Neural progenitor cell (in vitro differentiated cells): ENCODE measurements around the gene SLC25A11. TPM values are rescaled to one million over a fixed set of nuclear protein-coding genes. Genes with fewer than 3 reads are reported as not detected.
A peak's percentile ranks its signal among the peaks of the same experiment; 100 is the strongest.

Experiments used
- DNase-seq: peaks from one replicate; pipeline ENCODE4 v3.0.0-alpha.2; 2016; ENCODE audit warnings: low spot score
- H2AFZ ChIP-seq: fragments of 200-600 bp; sonication (generic); replicated peaks from 2 replicates; pipeline ENCODE4 v1.6.1; 2016; ENCODE audit warnings: antibody characterized with exemption
- H3F3A ChIP-seq: fragments of 200-600 bp; sonication (generic); 2 replicates; pipeline ENCODE4 v1.6.1; 2016; ENCODE audit warnings: antibody characterized with exemption, low read depth
- H3K27ac ChIP-seq: fragments of 200-600 bp; sonication (generic); 2 replicates; pipeline ENCODE4 v1.5.1; 2016; ENCODE audit warnings: mild to moderate bottlenecking
- H3K27me3 ChIP-seq: fragments of 200-600 bp; sonication (generic); 2 replicates; pipeline ENCODE4 v1.6.1; 2016; ENCODE audit warnings: mild to moderate bottlenecking, moderate library complexity
- H3K36me3 ChIP-seq: fragments of 200-600 bp; sonication (generic); 2 replicates; pipeline ENCODE4 v1.5.1; 2016
- H3K4me1 ChIP-seq: fragments of 200-600 bp; sonication (generic); 2 replicates; pipeline ENCODE4 v1.6.1; 2016; ENCODE audit warnings: mixed run types
- H3K4me2 ChIP-seq: fragments of 200-600 bp; sonication (generic); 2 replicates; pipeline ENCODE4 v1.6.1; 2016
- H3K4me3 ChIP-seq: fragments of 200-600 bp; sonication (generic); 2 replicates; pipeline ENCODE4 v1.5.1; 2016
- H3K79me2 ChIP-seq: fragments of 200-600 bp; sonication (generic); 2 replicates; pipeline ENCODE4 v1.6.1; 2016; ENCODE audit warnings: low read depth
- H3K9ac ChIP-seq: fragments of 200-600 bp; sonication (generic); 2 replicates; pipeline ENCODE4 v1.6.1; 2016
- H3K9me3 ChIP-seq: fragments of 200-600 bp; sonication (generic); 2 replicates; pipeline ENCODE4 v1.5.1; 2016; ENCODE audit warnings: low read depth
- H4K20me1 ChIP-seq: fragments of 200-600 bp; sonication (generic); 2 replicates; pipeline ENCODE4 v1.6.1; 2016; ENCODE audit warnings: low read depth
- H3K27ac Mint-ChIP-seq: 3 replicates; pipeline ENCODE4 v1.8.0; 2021; ENCODE audit warnings: mixed read lengths
- H3K27me3 Mint-ChIP-seq: 2 replicates; pipeline ENCODE4 v1.8.0; 2022; ENCODE audit warnings: low read depth, mild to moderate bottlenecking, inconsistent platforms, moderate library complexity, mixed read lengths; ENCODE audit not compliant: insufficient read depth
- H3K36me3 Mint-ChIP-seq: 3 replicates; pipeline ENCODE4 v1.8.0; 2021; ENCODE audit warnings: mixed read lengths
- H3K4me1 Mint-ChIP-seq: 3 replicates; pipeline ENCODE4 v1.8.0; 2021; ENCODE audit warnings: mixed read lengths
- H3K4me3 Mint-ChIP-seq: 3 replicates; pipeline ENCODE4 v1.8.0; 2021; ENCODE audit warnings: mild to moderate bottlenecking, moderate library complexity, mixed read lengths
- H3K9me3 Mint-ChIP-seq: 3 replicates; pipeline ENCODE4 v1.8.0; 2020; ENCODE audit warnings: mixed read lengths
- EZH2 ChIP-seq: fragments of 200-600 bp; sonication (generic); IDR thresholded peaks from 2 replicates; pipeline ENCODE4 v1.6.1; 2017; ENCODE audit warnings: antibody characterized with exemption, mild to moderate bottlenecking, moderate library complexity
- EZH2phosphoT487 ChIP-seq: fragments of 200-600 bp; sonication (generic); IDR thresholded peaks from 2 replicates; pipeline ENCODE4 v1.6.1; 2017; ENCODE audit warnings: antibody characterized with exemption
- total RNA-seq: library from RNA; depleted of rRNA; stranded (reverse); fragments of >200 nt; gene quantifications from 2 replicates; pipeline ENCODE4 v1.2.3, GENCODE V29; 2015; ENCODE audit warnings: low replicate concordance
- TF ChIP-seq, protein P1 (sequence below): fragments of 200-600 bp; sonication (generic); IDR thresholded peaks from 2 replicates; pipeline ENCODE4 v1.5.1; 2017; ENCODE audit warnings: antibody characterized with exemption, mild to moderate bottlenecking

SLC25A11 gene
- total RNA-seq, 1 donor from 2014 or later = 35.3 TPM

DNA sequence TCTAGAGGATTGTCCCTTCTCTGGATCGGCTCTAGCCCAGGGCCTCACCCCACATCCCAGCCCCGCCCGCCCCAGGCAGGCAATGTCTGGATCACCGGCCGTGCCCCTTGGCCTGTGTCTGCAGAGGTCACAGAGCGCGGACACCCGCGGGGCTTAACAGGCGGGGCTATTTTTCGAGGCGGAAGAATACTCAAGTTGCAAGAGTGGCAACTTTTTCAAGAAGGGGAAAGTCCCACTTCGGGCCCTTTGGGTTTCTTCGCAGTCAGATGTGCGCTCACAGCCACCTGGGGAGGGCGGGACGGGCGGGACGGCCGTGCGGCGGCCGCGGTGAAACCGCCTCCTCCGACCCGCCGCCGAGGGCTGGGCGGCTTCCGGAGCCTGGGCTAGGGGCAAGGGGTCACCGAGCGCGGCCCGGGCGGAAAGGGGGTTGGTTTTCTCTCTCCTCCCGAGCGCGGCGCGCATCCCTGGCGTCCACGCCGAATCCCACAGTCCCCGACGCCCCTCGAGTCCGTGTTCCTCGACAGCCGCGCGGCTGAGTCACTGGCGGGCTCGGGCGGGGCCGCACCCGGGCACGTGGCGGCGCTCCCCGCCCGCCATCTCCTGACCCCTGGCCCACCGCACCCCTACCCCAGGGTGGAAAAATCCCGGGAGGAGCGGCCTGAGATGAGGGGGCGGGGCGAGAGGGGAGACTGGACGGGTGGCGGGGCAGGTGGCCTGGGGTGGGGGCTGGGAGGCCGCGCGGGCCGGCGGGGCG, 9.7 kb upstream of the SLC25A11 start:
- H3K9ac ChIP-seq = no peak overlapping the region
- H3K4me1 Mint-ChIP-seq = peaks cover 46% of the 10 kb centered on the region
- H3K27ac ChIP-seq = peak overlapping the region; percentile 85
- peaks cover 12% of the 10 kb centered on the region for H3K27me3 Mint-ChIP-seq
- peaks cover 22% of the 10 kb centered on the region for H3K4me1 ChIP-seq
- TF ChIP-seq, protein P1, sequence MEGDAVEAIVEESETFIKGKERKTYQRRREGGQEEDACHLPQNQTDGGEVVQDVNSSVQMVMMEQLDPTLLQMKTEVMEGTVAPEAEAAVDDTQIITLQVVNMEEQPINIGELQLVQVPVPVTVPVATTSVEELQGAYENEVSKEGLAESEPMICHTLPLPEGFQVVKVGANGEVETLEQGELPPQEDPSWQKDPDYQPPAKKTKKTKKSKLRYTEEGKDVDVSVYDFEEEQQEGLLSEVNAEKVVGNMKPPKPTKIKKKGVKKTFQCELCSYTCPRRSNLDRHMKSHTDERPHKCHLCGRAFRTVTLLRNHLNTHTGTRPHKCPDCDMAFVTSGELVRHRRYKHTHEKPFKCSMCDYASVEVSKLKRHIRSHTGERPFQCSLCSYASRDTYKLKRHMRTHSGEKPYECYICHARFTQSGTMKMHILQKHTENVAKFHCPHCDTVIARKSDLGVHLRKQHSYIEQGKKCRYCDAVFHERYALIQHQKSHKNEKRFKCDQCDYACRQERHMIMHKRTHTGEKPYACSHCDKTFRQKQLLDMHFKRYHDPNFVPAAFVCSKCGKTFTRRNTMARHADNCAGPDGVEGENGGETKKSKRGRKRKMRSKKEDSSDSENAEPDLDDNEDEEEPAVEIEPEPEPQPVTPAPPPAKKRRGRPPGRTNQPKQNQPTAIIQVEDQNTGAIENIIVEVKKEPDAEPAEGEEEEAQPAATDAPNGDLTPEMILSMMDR = no peak
- TF ChIP-seq EZH2 = no peak
- no peak for TF ChIP-seq EZH2phosphoT487
- peak overlapping the region; percentile 93 for H3K4me3 Mint-ChIP-seq
- peaks cover 33% of the 10 kb centered on the region for H4K20me1 ChIP-seq
- no peaks in the 10 kb centered on the region for H3K9me3 ChIP-seq
- H3K9me3 Mint-ChIP-seq = no peaks in the 10 kb centered on the region
- H3K4me2 ChIP-seq = peak overlapping the region; percentile 87
- H3K27me3 ChIP-seq = no peaks in the 10 kb centered on the region
- no peak overlapping the region for H2AFZ ChIP-seq
- peak overlapping the region; percentile 77 for H3K4me3 ChIP-seq
- peaks cover 45% of the 10 kb centered on the region for H3K79me2 ChIP-seq
- peaks cover 75% of the 10 kb centered on the region for H3F3A ChIP-seq
- H3K36me3 ChIP-seq = no peaks in the 10 kb centered on the region
- H3K36me3 Mint-ChIP-seq = peaks cover 16% of the 10 kb centered on the region
- peak; percentile 88 for DNase-seq
- H3K27ac Mint-ChIP-seq = peak overlapping the region; percentile 72

DNA sequence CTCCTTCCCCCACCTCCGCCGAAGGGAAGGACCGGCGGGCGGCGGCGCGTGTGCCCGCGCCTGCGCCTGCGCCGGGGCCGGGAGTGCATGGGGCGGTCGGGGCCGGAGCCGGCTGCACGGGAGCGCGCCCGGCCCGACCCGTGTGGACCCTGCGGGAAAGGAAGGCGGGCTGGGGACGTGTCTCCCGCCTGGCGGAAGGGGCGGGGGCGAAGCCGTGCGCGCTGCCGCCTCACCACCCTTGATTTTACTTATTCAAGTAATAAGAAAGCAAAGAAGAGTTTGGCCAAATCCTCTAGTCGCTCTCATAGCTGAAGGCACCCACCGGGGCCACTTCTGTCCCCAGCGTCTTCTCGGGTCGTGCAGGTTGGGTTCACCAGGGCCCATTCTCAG, 9.1 kb upstream of the SLC25A11 start:
- H3K4me1 Mint-ChIP-seq = peaks cover 45% of the 10 kb centered on the region
- Histone ChIP-seq H3K79me2 (peaks cover 50% of the 10 kb centered on the region), H3K4me2 (peak overlapping the region; percentile 87), H3K9me3 (no peaks in the 10 kb centered on the region), H3K27ac (peak overlapping the region; percentile 85), H2AFZ (no peak overlapping the region), H3K36me3 (no peaks in the 10 kb centered on the region), H4K20me1 (peaks cover 34% of the 10 kb centered on the region), H3K4me1 (peaks cover 22% of the 10 kb centered on the region), H3K9ac (no peak overlapping the region), H3K27me3 (no peaks in the 10 kb centered on the region), H3F3A (peaks cover 80% of the 10 kb centered on the region), H3K4me3 (peak overlapping the region; percentile 77)
- peaks cover 15% of the 10 kb centered on the region for H3K27me3 Mint-ChIP-seq
- H3K36me3 Mint-ChIP-seq = peaks cover 19% of the 10 kb centered on the region
- no peaks in the 10 kb centered on the region for H3K9me3 Mint-ChIP-seq
- DNase-seq = peak; percentile 95
- H3K4me3 Mint-ChIP-seq = peak overlapping the region; percentile 93
- H3K27ac Mint-ChIP-seq = peak overlapping the region; percentile 72
- TF ChIP-seq EZH2 = no peak
- TF ChIP-seq, protein P1 = no peak
- no peak for TF ChIP-seq EZH2phosphoT487

DNA sequence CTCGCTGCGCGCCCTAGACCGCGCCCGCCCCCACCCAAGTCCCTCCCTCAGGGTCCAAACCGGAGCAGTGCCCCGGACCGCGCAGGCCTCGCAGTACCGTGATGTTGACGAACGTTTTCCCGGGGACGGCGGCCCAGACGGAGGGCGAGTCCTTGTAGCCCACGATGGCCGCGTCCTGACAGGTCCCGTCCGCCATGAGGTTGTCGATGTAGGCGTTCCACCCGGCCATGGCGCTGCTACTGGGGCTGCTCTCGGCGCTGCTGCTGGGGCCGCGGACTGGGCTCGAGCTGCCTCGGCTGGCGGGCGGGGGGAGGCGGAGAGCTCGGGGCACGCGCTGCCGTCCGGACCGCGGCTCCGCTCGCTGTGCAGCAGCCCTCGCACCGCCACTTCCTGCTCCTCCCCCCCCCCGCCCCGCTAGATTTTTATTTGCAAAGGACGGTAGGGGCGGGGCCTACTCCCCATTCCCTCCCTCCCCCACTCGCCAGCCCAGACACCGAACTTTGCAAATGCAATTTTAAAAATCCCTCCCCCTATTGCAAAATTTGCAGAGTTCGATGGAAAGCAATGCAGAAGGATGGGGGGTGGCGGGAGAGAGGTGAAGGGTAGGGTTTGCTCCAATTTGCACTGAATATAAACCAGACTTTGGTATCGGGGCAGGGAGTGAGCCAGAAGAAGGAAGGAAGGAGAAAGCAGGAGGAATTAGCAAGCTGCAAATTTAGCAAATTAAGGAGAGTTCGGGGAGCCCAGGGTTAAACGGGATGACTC, 8.5 kb upstream of the SLC25A11 start, which contains the start of gene PFN1:
PFN1 (minus strand) TSS at position 365 of the 765 bp plus-strand sequence; CDS start at position 229, 136 bp downstream.
- Mint-ChIP-seq H3K36me3 (peaks cover 18% of the 10 kb centered on the region), H3K27me3 (peaks cover 15% of the 10 kb centered on the region), H3K9me3 (no peaks in the 10 kb centered on the region), H3K4me3 (peak within 1 kb of the TSS; percentile 93), H3K27ac (peak within 1 kb of the TSS; percentile 93), H3K4me1 (peaks cover 41% of the 10 kb centered on the region)
- H3K9ac ChIP-seq = peak within 1 kb of the TSS; percentile 62
- peak within 1 kb of the TSS; percentile 77 for H3K4me3 ChIP-seq
- peaks cover 53% of the 10 kb centered on the region for H3K79me2 ChIP-seq
- no peaks in the 10 kb centered on the region for H3K36me3 ChIP-seq
- peak within 1 kb of the TSS; percentile 65 for H2AFZ ChIP-seq
- H3K9me3 ChIP-seq = no peaks in the 10 kb centered on the region
- H3K4me2 ChIP-seq = peak within 1 kb of the TSS; percentile 87
- H3F3A ChIP-seq = peaks cover 86% of the 10 kb centered on the region
- no peak for TF ChIP-seq EZH2
- TF ChIP-seq EZH2phosphoT487 = no peak
- TF ChIP-seq, protein P1 = no peak
- peak; percentile 88 for DNase-seq
- H3K27ac ChIP-seq = peak within 1 kb of the TSS; percentile 85
- H3K4me1 ChIP-seq = peaks cover 22% of the 10 kb centered on the region
- H4K20me1 ChIP-seq = peaks cover 34% of the 10 kb centered on the region
- H3K27me3 ChIP-seq = no peaks in the 10 kb centered on the region
